Stimulated activated CD8-positive, alpha-beta memory T cell treated with anti-CD3 and anti-CD28 coated beads, Interleukin-4, amount 100 ng/mL, for 48 hours (primary cell): ENCODE data around the gene CTTNBP2.

Experiments
- DNase-seq: peaks from one replicate; pipeline ENCODE4 v3.0.0-alpha.2; 2020

The CTTNBP2 gene

DNA sequence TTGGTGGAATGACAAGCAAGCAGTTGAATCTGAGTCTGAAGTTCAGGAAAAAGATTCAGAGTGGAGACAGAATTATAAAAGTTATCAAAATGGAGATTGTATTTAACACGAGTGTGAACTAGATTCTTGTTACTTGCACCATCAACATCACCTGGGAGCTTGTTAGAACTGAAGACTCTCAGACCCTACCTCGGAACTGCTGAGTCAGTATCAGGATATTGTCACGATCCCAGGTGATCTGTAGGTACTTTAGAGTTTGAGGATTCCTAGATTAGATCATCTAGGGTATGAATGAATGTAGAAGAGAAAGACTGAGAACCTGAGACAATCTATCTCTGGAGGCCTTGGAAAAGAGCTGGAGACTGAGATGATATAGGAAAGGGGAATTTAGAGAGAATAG lies 194.1 kb downstream of the CTTNBP2 start:
- no peak for DNase-seq

- no peak for DNase-seq
Measured at GRCh38 chr7:117675497-117676435, 197.5 kb downstream of the CTTNBP2 start.

- DNase-seq = no peak
Measured at GRCh38 chr7:117674617-117675016, 198.6 kb downstream of the CTTNBP2 start.

DNA sequence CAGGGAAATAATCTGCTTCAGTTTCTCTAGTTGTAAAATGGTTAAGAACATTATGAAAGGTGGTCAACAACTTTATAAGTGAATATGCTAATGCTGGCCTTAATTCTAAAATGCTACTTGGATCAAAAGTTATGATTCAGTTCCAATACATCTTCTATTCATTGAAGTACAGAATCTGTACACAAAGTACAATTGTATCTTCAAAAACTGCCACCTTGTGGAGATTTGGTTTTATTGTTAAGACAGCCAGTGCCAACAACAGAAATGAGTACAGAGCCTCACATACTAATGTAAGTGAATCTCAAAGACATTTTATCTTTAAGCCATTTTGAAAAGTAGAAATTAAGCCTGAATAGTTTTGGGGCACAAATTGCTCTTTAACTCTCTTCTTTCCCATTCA lies 199.4 kb downstream of the CTTNBP2 start:
- DNase-seq = no peak

GRCh38 chr7:117673367-117673766 lies 199.9 kb downstream of the CTTNBP2 start:
- DNase-seq = no peak

GRCh38 chr7:117672453-117672852 lies 200.8 kb downstream of the CTTNBP2 start:
- DNase-seq = no peak

- no peak for DNase-seq
Measured at GRCh38 chr7:117669818-117670217, 203.4 kb downstream of the CTTNBP2 start.

DNA sequence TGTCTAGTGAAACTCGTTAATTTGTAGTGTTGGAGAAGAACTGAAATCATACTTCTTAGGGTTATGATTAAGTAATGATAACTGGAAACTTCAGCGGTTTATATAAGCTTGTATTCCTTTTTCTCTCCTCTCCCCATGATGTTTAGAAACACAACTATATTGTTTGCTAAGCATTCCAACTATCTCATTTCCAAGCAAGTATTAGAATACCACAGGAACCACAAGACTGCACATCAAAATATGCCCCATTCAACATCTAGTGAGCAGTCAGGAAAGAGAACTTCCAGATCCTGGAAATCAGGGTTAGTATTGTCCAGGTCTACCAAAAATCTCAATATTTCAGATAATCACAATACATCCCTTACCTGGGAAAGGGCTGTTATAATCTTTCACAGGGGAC lies 205.8 kb downstream of the CTTNBP2 start:
- DNase-seq = no peak

GRCh38 chr7:117666689-117667088 lies 206.6 kb downstream of the CTTNBP2 start:
- DNase-seq = no peak

GRCh38 chr7:117666031-117666430 lies 207.2 kb downstream of the CTTNBP2 start:
- DNase-seq = no peak

- no peak for DNase-seq
Measured at GRCh38 chr7:117665368-117665767, 207.9 kb downstream of the CTTNBP2 start.

GRCh38 chr7:117664047-117664446 lies 209.2 kb downstream of the CTTNBP2 start:
- no peak for DNase-seq

DNA sequence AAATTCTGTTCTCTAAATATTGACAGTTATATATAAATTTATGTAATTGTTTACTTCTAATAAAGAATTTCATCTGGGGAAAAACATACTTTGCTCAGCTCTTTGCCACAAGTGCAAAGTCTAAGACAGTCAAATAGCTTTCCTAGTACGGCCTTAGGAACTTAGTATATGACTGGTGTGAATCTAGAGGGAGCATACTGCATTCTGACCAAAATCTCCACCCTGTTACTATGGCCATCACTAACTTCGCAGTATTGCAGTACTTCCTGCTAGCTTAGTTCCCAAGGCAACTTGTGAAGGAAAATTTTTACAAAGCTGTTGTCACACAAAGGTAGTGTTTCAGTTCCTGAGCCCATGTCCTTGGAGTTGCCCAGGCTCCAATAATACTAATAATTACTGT lies 211.9 kb downstream of the CTTNBP2 start:
- no peak for DNase-seq
